Right atrium auricular region (tissue), 2 donors: ENCODE results near the gene ARFGAP3. TPM values are rescaled to one million over a fixed set of nuclear protein-coding genes. Genes with fewer than 3 reads are reported as not detected.
"Not testable (repeated sequence)": the region's sequence is repeated elsewhere in the genome, so short reads cannot be mapped to it uniquely, and the experiment has no call there.

Experiments used
- DNase-seq: peaks from one replicate; pipeline ENCODE4 v3.0.0-alpha.2; 2019; ENCODE audit warnings: low spot score
- H3K27ac ChIP-seq, 2 donors: fragments of 200-600 bp; sonication (generic); 1 replicate in 1 of 2; 2 replicates in 1 of 2; pipeline ENCODE4 v1.5.1; 2016 to 2019
- H3K27me3 ChIP-seq, 2 donors: fragments of 200-600 bp; sonication (generic); one replicate each; pipeline versions ENCODE4 v1.5.1 to v1.6.0; 2017 to 2019
- H3K36me3 ChIP-seq: fragments of 200-600 bp; sonication (generic); one replicate; pipeline ENCODE4 v1.5.1; 2016
- H3K4me1 ChIP-seq, 2 donors: fragments of 200-600 bp; sonication (generic); one replicate each; pipeline versions ENCODE4 v1.5.1 to v1.6.0; 2017 to 2019
- H3K4me3 ChIP-seq, 2 donors: fragments of 200-600 bp; sonication (generic); 1 replicate in 1 of 2; 2 replicates in 1 of 2; pipeline ENCODE4 v1.5.1; 2017 to 2019; ENCODE audit warnings: mild to moderate bottlenecking in 1 of 2, moderate library complexity in 1 of 2
- H3K9me3 ChIP-seq, 2 donors: fragments of 200-600 bp; sonication (generic); one replicate each; pipeline ENCODE4 v1.5.1; 2019
- CTCF ChIP-seq, 2 donors: fragments of 200-600 bp; sonication (generic); IDR thresholded peaks; one replicate each; pipeline ENCODE4 v1.5.1; 2019; ENCODE audit warnings: antibody characterized with exemption in 2 of 2
- total RNA-seq, 2 donors: library from RNA; depleted of rRNA; stranded (reverse); fragments of >200 nt; gene quantifications; one replicate each; pipeline ENCODE4 v1.1.0, GENCODE V29; 2016

Gene ARFGAP3
- total RNA-seq, 2 donors from 2014 or later: 27.4 to 29.6 TPM

GRCh38 chr22:42754658-42755057, 102.4 kb downstream of the ARFGAP3 start:
- peaks cover 0 to 16% of the 10 kb centered on the region in 2 donors for H3K4me1 ChIP-seq
- no peak for DNase-seq
- H3K27ac ChIP-seq: peak overlapping the region; percentile 31 to 72
- no peak overlapping the region for H3K4me3 ChIP-seq
- no peaks in the 10 kb centered on the region for H3K27me3 ChIP-seq
- no peaks in the 10 kb centered on the region for H3K36me3 ChIP-seq
- no peaks in the 10 kb centered on the region for H3K9me3 ChIP-seq
- TF ChIP-seq CTCF (IDR thresholded peaks at IDR 0.05): no peak

GRCh38 chr22:42752912-42753311, 104.2 kb downstream of the ARFGAP3 start:
- Histone ChIP-seq H3K4me1 (peaks cover 0 to 29% of the 10 kb centered on the region in 2 donors), H3K9me3 (no peaks in the 10 kb centered on the region), H3K36me3 (no peaks in the 10 kb centered on the region), H3K4me3 (no peak overlapping the region), H3K27me3 (no peaks in the 10 kb centered on the region), H3K27ac (peak overlapping the region; percentile 60 to 72)
- TF ChIP-seq CTCF (IDR thresholded peaks at IDR 0.05): no peak
- DNase-seq: no peak

GRCh38 chr22:42752230-42752746, 104.8 kb downstream of the ARFGAP3 start:
- Histone ChIP-seq H3K4me3 (no peak overlapping the region), H3K27me3 (no peaks in the 10 kb centered on the region), H3K36me3 (no peaks in the 10 kb centered on the region), H3K4me1 (peaks cover 0 to 29% of the 10 kb centered on the region in 2 donors), H3K9me3 (no peaks in the 10 kb centered on the region), H3K27ac (peak overlapping the region; percentile 60 to 72)
- no peak for DNase-seq
- TF ChIP-seq CTCF (IDR thresholded peaks at IDR 0.05): no peak

GRCh38 chr22:42750421-42750820, 106.7 kb downstream of the ARFGAP3 start:
- peaks cover 0 to 29% of the 10 kb centered on the region in 2 donors for H3K4me1 ChIP-seq
- H3K27me3 ChIP-seq, DNase-seq, H3K9me3 ChIP-seq, H3K4me3 ChIP-seq, H3K27ac ChIP-seq, H3K36me3 ChIP-seq: not testable (repeated sequence)

GRCh38 chr22:42747701-42748513, 109.2 kb downstream of the ARFGAP3 start:
- Histone ChIP-seq H3K4me1 (peaks cover 0 to 52% of the 10 kb centered on the region in 2 donors), H3K27me3 (no peaks in the 10 kb centered on the region), H3K36me3 (no peaks in the 10 kb centered on the region), H3K27ac (peak overlapping the region; percentile 23 to 71), H3K4me3 (no peak overlapping the region), H3K9me3 (no peaks in the 10 kb centered on the region)
- no peak for TF ChIP-seq CTCF (IDR thresholded peaks at IDR 0.05)
- DNase-seq: no peak

Other genes with a start within 250 kb of the ARFGAP3 start
- gene POLDIP3, start 242.4 kb downstream of the ARFGAP3 start, total RNA-seq: 10 to 100 TPM; 20.2 to 29.5 TPM
- gene ATP5MGL, start 216.7 kb downstream of the ARFGAP3 start, total RNA-seq: not detected
- gene CYB5R3, start 207.9 kb downstream of the ARFGAP3 start, total RNA-seq: 100 to 1,000 TPM; 265 to 288 TPM
- 10 to 100 TPM; 40.8 to 78.6 TPM for gene A4GALT, start 136.4 kb downstream of the ARFGAP3 start, total RNA-seq
- 10 to 100 TPM; 66.3 to 89.8 TPM for gene PACSIN2, start 157.9 kb upstream of the ARFGAP3 start, total RNA-seq
- 1 to 10 TPM; 4.4 to 5.2 TPM for gene TTLL1, start 232.1 kb upstream of the ARFGAP3 start, total RNA-seq